NCI-H446 (cell line): ENCODE results near the gene NRXN2.
"Not testable (repeated sequence)": the region's sequence is repeated elsewhere in the genome, so short reads cannot be mapped to it uniquely, and the experiment has no call there.

Experiments
- DNase-seq, 2 experiments: peaks; one replicate each; lab custom pipeline; 2025; lab: John Stamatoyannopoulos, UW

Gene NRXN2

DNA sequence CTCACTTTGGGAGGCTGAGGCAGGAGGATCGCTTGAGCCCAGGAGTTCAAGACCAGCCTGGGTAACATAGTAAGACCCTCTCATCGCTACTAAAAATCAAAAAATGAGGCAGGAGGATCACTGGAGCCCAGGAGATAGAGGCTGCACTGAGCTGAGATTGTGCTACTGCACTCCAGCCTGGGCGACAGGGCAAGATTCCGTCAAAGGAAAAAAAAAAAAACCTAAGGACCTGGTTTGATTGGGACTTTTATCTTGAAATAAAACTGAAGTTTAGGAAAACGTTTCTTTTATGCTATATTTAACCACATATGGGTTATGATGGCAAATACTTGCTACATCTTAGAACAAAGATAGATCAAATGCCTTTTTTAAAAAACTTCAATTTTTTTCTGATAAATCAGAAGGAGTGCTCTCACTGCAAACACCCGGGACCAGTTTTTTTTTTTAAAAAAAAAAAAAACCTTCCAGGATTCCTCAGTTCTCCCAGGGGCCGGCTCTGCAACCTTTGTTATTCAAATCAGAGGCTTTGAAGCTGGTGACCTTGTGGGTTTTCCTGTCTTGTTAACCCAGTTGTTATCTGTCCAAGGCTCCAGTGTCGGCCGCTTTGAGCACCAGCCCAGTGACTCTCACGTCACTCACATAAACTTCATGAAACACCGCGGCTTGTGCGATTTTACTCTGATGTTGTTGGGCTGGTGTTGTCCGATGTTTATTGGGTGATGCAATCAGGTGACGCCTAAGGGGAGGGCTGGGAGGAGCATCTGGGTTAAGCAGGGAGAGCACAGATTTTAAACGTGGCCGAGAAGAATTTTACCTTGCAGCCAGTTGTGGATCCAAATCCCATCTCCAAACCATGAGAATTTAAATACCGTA lies 156.7 kb downstream of the NRXN2 start:
- no peak for DNase-seq

DNA sequence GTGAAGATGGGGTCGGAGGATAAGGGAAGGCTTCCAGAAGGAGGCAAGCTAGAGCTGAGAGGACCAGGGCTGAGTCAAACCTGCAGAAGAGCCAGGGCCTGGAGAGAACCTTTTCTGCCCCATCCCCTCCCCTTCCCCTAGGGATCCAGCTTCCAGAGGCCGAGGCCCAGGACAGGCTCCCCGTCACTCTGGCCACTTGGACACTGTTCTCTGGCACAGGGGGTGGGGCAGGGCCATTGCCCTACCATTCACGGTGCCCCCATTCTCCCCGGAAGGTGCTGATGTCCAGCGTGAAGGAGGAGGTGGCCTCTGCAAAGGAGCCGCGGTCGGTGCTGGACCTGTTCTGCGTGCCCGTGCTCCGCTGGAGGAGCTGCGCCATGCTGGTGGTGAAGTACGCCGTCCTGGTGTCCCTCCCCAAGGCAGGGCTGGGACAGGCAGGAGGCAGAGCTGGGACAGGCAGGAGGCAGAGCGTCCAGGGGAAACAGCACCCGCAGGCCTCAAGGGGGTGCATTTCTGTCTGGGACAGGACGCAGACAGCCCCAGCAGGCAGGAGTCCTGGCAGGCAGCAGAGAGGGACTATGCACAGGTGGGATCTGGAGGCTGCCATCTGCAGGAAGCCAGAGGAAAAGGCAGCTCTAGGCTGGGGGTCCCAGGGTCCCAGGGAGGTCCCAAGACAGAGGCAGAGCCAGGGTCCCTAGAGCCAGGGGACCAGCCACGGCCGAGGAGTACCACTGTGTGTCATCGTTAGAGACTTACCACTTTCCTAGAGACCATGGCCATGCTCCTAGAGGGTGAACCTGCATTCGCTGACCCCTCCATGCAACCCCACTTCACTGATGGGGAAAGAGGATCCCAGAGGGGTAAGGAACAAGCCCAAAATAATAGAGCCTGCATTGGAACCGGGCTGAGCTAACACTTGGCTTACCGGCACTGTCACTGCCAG lies 157.8 kb downstream of the NRXN2 start:
- no peak for DNase-seq

DNA sequence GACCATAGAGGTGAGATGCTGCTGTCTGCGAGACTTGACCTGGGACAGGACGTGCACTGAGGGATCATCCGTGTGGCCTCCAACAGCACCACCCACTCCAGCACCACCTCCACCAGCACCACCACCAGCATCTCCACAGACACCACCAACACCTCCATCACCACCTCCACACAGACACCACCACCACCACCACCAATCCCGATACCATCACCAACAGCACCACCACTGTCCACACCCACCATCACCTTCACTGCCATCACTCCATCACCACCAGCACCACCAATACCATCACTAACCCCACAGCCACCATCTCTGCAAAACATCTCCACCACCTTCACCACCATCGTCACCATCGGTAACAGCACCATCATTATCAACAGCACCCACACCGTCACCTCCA lies 158.6 kb downstream of the NRXN2 start:
- DNase-seq: no peak

DNA sequence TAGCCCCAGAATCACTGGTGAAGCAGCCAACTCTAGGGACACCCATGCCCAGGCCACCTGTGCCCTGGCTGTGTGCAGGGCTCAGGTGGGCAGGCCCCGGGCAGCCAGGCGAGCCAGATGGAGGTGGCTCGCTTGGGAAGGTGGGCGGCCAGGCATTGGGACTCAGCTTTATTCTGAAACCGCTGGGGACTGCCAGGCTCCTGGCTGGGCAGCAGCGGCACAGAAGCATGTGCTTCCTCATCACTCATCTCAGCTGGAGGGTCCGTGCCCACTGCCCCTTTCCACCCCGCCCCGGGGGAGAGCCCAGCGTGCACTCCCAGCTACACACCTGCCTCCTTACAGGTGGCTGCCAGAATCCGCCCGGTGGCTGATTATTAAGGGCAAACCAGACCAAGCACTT lies 159.0 kb downstream of the NRXN2 start:
- no peak for DNase-seq

DNA sequence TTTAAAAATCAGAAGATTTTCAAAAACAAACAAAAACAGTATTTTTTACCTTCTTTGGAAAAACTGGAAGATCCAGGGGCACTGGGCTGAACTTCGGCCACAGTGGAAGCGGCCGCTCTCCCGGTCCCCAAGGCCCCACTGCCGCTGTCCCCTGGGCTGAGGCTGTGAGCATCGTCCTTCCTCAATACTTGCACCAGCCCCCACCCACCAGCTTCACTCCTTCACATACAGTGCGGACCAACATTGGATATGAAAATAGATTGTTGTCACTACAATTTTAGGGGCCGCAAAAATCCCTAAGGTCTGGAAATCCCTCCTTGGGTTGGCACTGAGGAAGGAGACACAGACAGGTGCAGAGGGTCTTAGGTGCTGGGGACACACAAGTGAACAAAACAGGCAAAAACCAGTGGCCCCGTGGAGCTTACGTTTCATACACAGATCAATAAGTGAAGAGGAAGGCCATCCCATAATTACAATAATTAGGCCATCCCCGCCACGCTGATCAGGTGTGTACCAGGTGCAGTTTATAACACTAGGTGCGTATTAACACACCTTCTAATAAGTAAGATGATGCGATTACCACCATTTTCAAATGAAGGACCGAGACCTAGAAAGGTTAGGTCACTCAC lies 160.2 kb downstream of the NRXN2 start:
- DNase-seq: no peak

DNA sequence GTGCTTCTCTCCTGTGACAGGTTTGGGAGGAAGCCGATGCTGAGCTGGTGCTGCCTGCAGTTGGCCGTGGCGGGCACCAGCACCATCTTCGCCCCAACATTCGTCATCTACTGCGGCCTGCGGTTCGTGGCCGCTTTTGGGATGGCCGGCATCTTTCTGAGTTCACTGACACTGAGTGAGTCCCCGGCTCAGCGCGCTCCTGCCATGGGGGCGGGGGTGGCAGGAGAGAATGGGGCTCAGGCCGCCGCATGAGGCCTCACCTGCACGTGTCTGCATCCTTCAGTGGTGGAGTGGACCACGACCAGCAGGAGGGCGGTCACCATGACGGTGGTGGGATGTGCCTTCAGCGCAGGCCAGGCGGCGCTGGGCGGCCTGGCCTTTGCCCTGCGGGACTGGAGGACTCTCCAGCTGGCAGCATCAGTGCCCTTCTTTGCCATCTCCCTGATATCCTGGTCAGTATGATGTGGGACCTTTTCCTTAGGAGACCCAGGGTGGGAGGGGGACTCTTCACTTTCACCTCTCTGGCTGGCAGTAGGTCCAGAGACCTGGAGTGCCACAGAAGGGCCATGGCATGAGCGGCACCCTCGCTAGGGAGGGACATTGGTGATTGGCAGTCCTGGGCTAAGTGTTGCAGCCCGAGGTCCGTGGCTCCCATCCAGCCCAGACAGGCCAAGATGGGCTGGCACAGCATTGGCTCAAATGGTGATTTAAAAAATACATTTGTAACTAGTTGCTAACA lies 160.8 kb downstream of the NRXN2 start:
- DNase-seq: no peak

DNA sequence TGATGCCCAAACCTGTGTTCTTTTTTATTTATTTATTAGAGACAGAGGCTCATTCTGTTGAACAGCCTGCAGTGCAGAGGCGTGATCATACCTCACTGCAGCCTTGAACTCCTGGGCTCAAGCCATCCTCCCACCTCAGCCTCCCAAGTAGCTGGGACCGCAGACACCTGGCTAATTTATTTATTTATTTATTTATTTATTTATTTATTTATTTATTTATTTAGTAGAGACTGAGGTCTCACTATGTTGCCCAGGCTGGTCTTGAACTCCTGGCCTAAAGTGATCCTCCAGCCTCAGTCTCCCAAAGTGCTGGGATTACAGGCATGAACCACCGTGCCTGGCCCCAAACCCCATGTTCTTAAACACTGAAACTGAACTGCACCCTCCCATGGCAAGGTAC lies 161.6 kb downstream of the NRXN2 start:
- not testable (repeated sequence) for DNase-seq

DNA sequence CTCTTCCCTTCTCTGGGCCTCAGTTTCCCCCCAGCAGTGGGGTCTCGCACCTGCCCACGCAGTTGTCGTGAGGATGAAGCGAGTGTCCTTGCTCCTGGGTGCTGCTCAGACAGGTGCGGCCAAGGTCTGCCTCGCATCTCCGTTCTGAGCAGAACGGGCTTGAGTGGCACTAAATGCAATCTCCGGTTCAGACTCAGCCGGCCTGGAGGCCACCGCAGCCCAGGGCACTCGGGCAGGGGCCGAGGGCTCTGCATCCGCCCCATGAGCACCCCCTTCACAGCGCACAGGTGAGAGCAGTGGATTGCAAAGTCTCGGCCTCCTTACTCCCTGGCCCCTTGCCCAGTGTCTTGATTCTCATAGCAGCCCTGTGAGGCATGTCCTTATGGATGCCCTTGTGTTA lies 162.1 kb downstream of the NRXN2 start:
- DNase-seq: no peak

DNA sequence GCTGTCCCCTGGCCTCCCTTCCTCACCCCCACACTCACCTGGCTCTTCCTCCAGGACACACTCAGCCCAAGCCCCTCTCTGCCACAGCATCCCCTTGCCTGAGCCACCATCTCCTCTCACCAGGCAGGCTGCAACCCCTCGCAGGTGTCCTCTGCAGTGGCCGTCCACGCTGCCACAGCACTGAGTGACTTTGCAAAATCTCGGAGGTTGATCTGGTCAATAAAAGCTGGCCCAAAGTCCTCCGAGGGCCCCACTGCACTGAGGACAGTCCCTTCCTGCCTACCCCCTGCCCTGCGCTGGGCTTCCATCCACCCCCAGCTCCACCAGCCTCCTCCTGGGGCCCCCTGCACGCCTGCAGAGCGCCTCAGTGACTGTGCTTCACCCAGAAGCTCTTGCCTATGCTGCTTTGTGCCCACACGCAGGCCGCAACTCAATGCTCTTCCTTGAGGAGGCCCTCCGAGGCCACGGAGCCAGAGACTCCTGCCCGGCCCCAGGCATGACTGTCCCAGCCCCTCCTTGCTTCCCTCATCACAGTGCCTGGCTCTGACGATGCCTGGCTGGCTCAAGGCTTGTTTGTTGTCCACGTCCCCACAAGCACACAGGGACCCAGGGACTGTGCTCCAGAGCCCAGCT lies 162.7 kb downstream of the NRXN2 start:
- no peak for DNase-seq

DNA sequence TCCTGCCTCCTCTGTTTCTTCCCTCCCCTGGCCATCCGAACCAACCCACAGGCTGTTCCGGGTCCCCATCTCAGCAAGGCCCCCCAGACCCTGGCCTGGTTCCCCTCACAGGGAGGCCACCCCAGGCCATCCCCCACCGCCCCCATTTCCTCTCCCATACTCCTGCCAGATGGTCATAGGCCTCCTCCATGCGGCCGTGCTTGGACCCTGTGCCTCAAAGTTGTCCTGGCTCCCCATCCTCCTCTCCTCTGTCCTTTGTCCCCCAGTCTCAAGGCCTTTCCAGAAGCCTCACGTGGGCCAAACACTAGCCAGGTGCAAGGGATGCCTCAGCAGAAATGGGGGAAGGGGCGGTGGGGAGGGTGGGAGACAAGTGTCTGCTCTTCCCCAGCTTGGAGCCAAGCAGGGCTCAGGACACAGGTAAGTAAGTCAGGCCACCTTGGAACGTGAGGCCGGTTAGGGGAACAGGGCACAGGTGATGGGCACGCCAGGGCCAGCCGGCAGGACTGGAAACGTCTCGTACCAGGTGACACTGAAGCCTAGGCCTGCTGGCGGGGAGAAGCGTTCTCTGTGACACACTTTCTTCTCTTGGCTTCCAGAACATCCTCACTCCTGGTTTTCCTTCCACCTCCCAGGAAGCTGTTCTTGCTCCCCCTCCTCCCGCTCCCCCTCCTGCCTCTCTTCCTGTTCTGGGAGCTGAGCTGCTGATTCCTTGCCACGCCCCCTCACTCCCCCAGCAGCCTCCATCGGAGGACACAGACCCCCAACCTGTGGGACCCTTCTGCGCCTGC lies 163.5 kb downstream of the NRXN2 start:
- no peak for DNase-seq

DNA sequence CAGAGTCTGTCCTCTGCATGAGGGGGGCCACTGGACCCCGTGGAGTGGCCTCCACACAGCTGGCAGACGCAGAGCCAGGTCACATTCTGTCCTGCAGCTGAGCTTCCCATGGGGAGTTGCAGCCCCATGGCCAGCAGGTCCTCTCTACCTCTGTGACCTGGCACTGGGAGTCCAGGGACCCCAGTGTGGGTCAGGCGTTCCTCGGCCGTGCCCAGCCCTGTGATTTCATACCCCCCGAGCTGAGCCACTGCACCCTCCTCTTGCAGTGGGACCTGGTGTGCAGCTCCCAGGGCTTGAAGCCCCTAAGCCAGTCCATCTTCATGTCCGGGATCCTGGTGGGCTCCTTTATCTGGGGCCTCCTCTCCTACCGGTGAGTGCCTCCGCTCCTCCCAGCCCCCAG lies 164.1 kb downstream of the NRXN2 start:
- no peak for DNase-seq

DNA sequence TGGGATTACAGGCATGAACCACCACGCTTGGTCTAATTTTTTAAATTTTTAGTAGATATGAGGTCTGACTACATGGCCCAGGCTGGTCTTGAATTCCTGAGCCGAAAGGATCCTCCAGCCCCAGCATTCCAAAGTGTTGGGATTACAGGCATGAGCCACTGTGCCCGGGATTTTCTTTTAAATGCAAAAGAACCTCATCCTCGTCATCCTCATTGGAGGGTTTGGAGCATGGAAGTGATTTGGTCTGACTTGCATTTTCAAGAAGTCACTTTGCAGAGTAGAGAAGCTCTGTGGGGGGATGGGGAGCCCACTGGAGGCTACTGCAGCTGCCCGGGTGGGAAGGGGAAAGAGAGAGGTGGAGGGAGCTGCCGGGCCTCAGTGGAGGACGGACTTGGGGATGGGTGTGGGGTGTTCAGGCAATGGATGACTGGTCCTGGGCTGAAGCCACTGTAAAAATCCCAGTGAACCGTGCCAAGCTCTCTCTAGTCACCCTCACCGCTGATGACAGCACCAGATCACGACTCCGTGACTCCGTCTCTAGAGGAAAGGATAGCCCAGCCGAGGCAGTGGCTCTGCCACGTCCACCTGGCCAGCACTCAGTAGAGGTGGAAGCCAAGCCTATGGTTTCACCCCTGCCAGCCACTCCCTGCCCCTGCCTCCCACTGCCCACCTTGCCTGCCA lies 164.8 kb downstream of the NRXN2 start:
- DNase-seq: no peak

DNA sequence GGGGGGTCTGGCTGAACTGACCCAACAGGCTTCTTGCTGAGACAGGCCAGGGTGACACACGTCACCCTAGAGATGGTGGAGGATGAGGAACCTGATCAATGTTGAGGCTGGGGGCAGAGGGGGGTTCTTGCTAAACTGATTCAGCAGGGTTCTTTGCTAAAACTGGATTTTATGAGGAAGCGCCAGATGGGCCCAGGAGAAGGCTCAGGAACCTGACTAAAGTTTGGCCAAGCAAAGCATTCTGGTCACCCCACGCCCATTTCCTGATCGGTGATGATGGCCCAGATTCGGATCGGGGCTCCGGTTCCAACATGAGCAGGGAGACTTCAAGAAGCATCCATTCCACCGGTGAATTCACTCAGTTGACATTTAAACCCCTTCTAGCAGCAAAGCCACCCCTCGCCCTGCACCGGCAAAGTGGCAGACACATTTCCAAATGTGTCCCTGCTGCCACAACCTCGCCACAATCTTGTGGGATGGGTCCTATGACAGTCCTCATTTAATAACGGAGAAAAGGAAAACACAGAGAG lies 166.2 kb downstream of the NRXN2 start:
- no peak for DNase-seq
